ENCODE data around the gene OTUD5. TPM values are rescaled to one million over a fixed set of nuclear protein-coding genes. Genes with fewer than 3 reads are reported as not detected.

Gene OTUD5
- polyA plus RNA-seq, 1 experiment: 53.6 TPM

- no peak for DNase-seq (ENCODE audit: low read depth)
- peaks cover 8% of the 10 kb centered on the region for H3K36me3 ChIP-seq (ENCODE audit: control insufficient read depth, insufficient read depth, low read length)
- no peaks in the 10 kb centered on the region for H3K27me3 ChIP-seq (ENCODE audit: control insufficient read depth, insufficient read depth, low read length)
- TF ChIP-seq, protein P1, sequence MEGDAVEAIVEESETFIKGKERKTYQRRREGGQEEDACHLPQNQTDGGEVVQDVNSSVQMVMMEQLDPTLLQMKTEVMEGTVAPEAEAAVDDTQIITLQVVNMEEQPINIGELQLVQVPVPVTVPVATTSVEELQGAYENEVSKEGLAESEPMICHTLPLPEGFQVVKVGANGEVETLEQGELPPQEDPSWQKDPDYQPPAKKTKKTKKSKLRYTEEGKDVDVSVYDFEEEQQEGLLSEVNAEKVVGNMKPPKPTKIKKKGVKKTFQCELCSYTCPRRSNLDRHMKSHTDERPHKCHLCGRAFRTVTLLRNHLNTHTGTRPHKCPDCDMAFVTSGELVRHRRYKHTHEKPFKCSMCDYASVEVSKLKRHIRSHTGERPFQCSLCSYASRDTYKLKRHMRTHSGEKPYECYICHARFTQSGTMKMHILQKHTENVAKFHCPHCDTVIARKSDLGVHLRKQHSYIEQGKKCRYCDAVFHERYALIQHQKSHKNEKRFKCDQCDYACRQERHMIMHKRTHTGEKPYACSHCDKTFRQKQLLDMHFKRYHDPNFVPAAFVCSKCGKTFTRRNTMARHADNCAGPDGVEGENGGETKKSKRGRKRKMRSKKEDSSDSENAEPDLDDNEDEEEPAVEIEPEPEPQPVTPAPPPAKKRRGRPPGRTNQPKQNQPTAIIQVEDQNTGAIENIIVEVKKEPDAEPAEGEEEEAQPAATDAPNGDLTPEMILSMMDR (IDR thresholded peaks at IDR 0.05; ENCODE audit: insufficient read depth, low read depth, low read length): no peak
- H3K4me3 ChIP-seq (ENCODE audit: low read depth, low read length): no peak overlapping the region
- POLR2A ChIA-PET: no interaction called here
- CTCF ChIA-PET: no interaction called here
These were observed 58.4 kb downstream of the OTUD5 start for GRCh38 chrX:48899078-48899410.

- peak within 1 kb of the TSS; percentile 79 for H3K4me3 ChIP-seq (ENCODE audit: low read depth, low read length)
- TF ChIP-seq, protein P1 (IDR thresholded peaks at IDR 0.05; ENCODE audit: insufficient read depth, low read depth, low read length): no peak
- H3K27me3 ChIP-seq (ENCODE audit: control insufficient read depth, insufficient read depth, low read length): no peaks in the 10 kb centered on the region
- peak; percentile 81 for DNase-seq (ENCODE audit: low read depth)
- CTCF ChIA-PET: interaction anchor here (1.2 kb wide), 1 partner anchor 146 kb away, joined by 3 read pairs; the partner anchor contains the start of gene TFE3
- H3K36me3 ChIP-seq (ENCODE audit: control insufficient read depth, insufficient read depth, low read length): peaks cover 13% of the 10 kb centered on the region; the same call in 1 of the 2 replicates
- POLR2A ChIA-PET: interaction anchor here (0.5 to 1.2 kb wide), 2 partner anchors 47 to 96 kb away, joined by 3 read pairs; partner anchors contain the start of gene HDAC6
These were observed 59.6 kb downstream of the OTUD5 start, which contains the start of the genes PQBP1 and TIMM17B for GRCh38 chrX:48897625-48898306. Gene PQBP1, plus strand, starts transcription at chrX:48897930. Its CDS starts 580 bp downstream, at chrX:48898510. Gene TIMM17B, minus strand, starts transcription at chrX:48897768. Its CDS starts 19 bp downstream, at chrX:48897749.

GRCh38 chrX:48897157-48897624 lies 60.2 kb downstream of the OTUD5 start:
- TF ChIP-seq, protein P1 (IDR thresholded peaks at IDR 0.05; ENCODE audit: insufficient read depth, low read depth, low read length): no peak
- CTCF ChIA-PET: no interaction called here
- no peak for DNase-seq (ENCODE audit: low read depth)
- Histone ChIP-seq H3K27me3 (ENCODE audit: control insufficient read depth, insufficient read depth, low read length) (no peaks in the 10 kb centered on the region), H3K4me3 (ENCODE audit: low read depth, low read length) (peak overlapping the region; percentile 79), H3K36me3 (ENCODE audit: control insufficient read depth, insufficient read depth, low read length) (peaks cover 13% of the 10 kb centered on the region; the same call in 1 of the 2 replicates)
- POLR2A ChIA-PET: interaction anchor here (1.2 kb wide), 1 partner anchor 95 kb away, joined by 3 read pairs; the partner anchor contains the start of gene HDAC6

DNA sequence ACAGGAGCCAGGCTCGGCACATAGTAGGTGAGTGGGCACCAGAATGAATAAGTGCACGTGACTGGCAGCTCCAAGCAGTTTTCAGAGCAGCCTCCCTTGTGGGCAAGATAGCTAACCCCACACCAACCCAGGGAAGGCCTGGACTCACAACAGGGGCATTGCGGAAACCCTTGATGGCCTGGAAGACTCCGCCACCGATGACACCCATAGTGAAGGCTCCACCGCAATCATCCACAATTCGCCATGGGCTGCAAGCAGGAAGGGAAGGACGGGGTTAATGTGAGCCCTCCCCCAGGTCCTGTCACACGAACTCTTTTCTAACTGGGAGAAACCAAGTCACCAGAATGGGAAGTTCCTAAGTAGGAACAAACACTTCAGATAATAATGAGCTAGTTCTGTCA lies 60.8 kb downstream of the OTUD5 start:
- no peak for DNase-seq (ENCODE audit: low read depth)
- H3K36me3 ChIP-seq (ENCODE audit: control insufficient read depth, insufficient read depth, low read length): peaks cover 10% of the 10 kb centered on the region; the same call in 1 of the 2 replicates
- peak overlapping the region; percentile 79 for H3K4me3 ChIP-seq (ENCODE audit: low read depth, low read length)
- no peaks in the 10 kb centered on the region for H3K27me3 ChIP-seq (ENCODE audit: control insufficient read depth, insufficient read depth, low read length)
- TF ChIP-seq, protein P1 (IDR thresholded peaks at IDR 0.05; ENCODE audit: insufficient read depth, low read depth, low read length): no peak
- ChIA-PET POLR2A (no interaction called here), CTCF (no interaction called here)

DNA sequence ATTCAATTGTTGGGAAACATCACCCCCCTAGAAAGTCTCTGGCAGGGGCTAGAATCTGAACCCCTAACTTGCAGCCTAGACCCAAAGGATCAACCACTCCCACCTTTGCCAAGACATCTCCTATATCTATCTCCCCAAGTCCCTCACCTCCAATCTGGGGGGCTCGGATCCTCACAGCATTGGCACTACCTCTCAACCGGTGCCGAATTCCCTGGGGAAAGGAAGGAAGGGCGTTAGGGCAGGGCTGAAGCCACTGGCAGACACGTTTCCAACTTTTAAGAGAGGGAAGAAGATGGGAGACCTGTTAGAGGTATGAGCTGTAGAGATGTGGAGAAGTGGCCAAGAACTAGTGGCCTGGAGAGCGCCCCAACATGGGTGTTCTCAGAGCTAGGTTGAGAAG lies 62.5 kb downstream of the OTUD5 start:
- CTCF ChIA-PET: no interaction called here
- no peak for DNase-seq (ENCODE audit: low read depth)
- Histone ChIP-seq H3K27me3 (ENCODE audit: control insufficient read depth, insufficient read depth, low read length) (no peaks in the 10 kb centered on the region), H3K36me3 (ENCODE audit: control insufficient read depth, insufficient read depth, low read length) (peaks cover 6% of the 10 kb centered on the region; the same call in 1 of the 2 replicates), H3K4me3 (ENCODE audit: low read depth, low read length) (no peak overlapping the region)
- POLR2A ChIA-PET: no interaction called here
- TF ChIP-seq, protein P1 (IDR thresholded peaks at IDR 0.05; ENCODE audit: insufficient read depth, low read depth, low read length): no peak
